GM12892 (cell line): ENCODE results near the gene AOPEP.
"Not testable (repeated sequence)": the region's sequence is repeated elsewhere in the genome, so short reads cannot be mapped to it uniquely, and the experiment has no call there.

Source experiments
- DNase-seq: peaks from one replicate; pipeline ENCODE4 v3.0.0; 2011; ENCODE audit not compliant: insufficient read length
- FAIRE-seq: peaks from 2 replicates; lab custom pipeline; 2011; peaks lifted over from hg19 to GRCh38; lab: Jason Lieb, UNC
- POLR2A ChIP-seq: IDR thresholded peaks from 2 replicates; pipeline ENCODE4 v1.6.1; 2011; ENCODE audit warnings: low read depth, low read length, control low read depth
- POLR2AphosphoS5 ChIP-seq: IDR thresholded peaks from 2 replicates; pipeline ENCODE4 v1.6.1; 2011; ENCODE audit warnings: low read depth, low read length, control low read depth
- TAF1 ChIP-seq: IDR thresholded peaks from 2 replicates; pipeline ENCODE4 v1.6.1; 2011; ENCODE audit warnings: low read depth, mild to moderate bottlenecking, control low read depth, low read length, borderline replicate concordance

Gene AOPEP

DNA sequence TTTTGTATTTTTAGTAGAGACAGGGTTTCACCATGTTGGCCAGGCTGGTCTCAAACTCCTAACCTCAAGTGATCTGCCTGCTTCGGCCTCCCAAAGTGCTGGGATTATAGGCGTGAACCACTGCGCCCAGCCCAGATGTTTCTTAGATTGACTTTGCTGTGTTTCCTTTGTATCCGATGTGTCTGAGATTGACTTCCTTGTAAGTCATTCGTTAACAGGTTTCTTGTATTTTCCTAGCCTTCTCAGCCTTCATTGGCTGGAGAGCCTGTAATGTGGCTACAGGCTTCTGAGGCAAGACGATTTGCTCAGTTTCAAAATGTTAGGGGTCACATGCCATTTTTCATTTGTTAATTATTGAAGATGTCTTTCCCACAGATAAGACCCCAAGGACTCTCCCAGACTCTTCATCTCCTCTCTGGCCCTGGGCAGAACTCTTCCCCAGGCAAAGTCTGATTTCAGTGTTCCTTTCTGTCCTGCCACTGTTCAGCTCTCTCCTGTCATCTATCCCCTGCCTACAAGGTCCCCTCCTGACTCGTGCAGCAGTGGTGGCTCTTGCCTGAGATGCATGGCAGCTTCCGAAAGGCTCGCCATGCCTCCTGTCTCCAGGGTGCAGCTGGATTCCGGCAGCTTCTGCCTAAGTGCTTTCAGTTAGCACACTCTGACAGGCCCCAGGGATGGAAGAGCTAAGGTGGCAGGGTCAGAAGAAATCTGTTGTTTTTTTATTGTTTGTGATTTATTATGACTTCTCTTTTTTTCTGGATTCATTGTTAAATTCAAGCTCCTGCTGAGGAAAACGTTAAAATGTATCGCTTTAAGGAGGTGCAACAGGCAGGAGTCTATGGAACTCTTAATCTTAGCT is 206.4 kb downstream of the AOPEP start:
- DNase-seq, result no peak
- no peak for TF ChIP-seq POLR2AphosphoS5
- TF ChIP-seq POLR2A, result no peak
- no peak for TF ChIP-seq TAF1
- FAIRE-seq, result no peak

DNA sequence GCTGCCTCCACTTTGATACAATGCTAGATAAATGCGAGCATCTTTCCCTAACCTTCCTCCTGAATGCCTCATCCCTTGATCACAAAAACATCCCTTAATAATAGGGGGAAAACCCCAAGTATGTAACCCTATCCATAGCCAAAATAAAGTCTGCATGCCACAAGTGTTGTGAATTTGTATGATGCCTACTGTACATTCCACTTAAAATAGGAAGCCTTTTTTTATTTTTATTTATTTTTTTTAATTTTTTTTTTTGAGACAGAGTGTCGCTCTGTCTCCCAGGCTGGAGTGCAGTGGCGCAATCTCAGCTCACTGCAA is 207.0 kb downstream of the AOPEP start:
- TF ChIP-seq TAF1 (no peak), POLR2A (no peak), POLR2AphosphoS5 (no peak)
- FAIRE-seq (no peak), DNase-seq (no peak)

DNA sequence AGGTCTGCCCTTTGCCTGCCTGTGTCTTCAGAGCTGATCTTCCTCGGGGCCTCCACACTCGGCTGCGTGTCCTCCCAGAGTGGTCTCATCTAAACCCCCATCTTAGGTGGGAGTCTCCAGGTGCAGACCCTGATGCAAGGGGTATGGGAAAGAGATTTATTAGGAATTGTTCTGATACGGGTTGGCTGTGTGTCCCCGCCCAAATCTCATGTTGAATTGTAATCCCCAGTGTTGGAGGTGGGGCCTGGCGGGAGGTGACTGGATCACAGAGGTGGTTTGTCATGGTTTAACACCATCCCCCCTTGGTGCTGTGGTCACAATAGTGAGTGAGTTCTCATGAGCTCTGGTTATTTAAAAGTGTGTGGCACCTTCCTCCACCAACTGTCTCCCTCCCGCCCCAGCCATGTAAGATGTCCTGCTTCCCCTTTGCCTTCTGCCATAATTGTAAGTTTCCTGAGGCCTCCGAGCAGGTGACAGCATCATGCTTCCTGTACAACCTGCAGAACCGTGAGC is 208.4 kb downstream of the AOPEP start:
- FAIRE-seq (no peak), DNase-seq (no peak)
- no peak for TF ChIP-seq POLR2A
- no peak for TF ChIP-seq TAF1
- no peak for TF ChIP-seq POLR2AphosphoS5

DNA sequence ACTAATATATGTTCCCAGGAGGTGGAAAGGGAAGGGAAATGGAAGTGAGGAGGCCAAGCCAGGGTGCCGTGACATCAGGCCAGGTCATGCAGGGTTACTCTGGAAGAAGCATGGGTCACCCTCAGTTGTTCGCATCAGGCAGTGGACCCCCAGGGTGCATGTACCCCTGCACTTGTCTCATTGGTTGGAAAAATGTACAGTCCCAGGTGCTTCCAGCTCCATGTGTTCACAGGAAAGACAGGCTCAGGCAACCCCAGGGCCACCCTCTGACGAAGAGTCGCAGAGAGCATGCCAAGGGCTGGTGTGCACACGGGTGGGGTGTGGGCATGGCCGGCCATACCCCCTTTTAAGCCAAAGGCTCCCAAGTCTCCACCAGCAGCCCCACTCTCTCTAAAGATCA is 208.9 kb downstream of the AOPEP start:
- no peak for TF ChIP-seq POLR2A
- no peak for TF ChIP-seq POLR2AphosphoS5
- TF ChIP-seq TAF1, result no peak
- no peak for DNase-seq
- no peak for FAIRE-seq

DNA sequence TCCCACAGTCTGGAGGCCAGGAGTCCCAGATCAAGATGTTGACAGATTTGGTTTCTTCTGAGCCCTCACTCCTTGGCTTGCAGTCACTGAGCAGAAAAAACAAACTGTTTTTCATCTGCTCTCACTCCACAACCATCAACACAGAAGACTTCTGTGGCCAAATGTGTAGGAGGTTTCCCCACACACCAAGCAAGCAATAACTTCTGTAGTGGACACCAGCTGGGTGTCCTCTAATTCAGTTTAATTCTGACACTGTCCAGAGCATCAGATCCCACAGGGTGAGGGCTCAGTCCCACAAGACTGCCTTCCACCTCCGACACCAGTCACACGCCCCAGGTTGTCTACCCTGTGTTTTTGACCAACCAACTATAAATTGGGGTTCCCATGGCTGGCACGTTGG is 209.9 kb downstream of the AOPEP start:
- DNase-seq, result no peak
- TF ChIP-seq TAF1 (no peak), POLR2A (no peak), POLR2AphosphoS5 (no peak)
- no peak for FAIRE-seq

DNA sequence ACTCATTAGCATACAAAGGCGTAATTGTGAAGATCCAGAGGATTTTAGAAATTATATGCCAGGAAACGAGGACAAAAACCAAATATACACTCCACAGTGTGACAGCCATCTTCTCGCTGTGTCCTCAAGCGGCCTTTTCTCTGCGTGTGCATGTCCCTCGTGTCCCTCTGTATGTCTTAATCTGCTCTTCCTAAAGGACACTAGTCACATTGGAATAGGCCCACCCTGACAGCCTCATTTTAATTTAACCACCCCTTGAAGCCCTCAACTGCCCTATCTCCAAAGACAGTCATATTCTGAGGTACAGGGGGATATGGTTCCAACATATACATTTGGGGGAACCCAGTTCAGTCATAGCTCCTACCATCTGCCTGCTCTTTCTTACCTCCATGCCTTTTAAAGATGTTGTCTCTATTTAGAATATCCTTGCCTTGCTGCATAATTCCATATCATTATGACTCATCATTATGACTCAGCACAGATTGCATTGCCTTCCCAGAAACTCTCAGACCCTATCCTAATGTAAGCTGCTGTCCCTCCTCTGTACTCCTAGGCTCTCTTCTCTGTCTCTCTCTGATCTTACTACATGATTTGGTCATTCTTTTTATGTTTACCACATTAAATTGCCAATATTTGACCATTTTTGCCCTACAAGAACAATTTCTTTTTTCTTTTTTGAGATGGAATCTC is 210.9 kb downstream of the AOPEP start:
- DNase-seq (no peak), FAIRE-seq (no peak)
- TF ChIP-seq TAF1 (no peak), POLR2AphosphoS5 (no peak), POLR2A (no peak)

DNA sequence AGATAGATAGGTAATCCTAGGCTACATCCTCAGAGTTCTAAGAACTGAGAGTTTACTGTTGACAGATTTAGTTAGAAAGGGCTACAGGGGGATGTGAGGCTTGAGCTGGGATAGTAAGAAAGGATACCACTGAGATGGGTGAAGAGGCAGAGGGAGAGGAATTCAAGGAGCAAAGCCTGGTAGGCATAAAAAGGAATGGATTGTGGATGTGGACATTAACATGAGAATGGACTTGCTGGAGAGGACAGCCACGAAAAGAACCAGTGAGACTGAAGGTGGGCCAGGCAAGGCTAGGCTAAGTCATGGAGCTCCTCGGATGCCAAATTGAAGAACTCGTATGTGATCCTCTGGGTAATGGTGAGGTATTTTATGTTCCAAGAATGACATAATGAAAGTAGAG is 211.9 kb downstream of the AOPEP start:
- TF ChIP-seq TAF1 (no peak), POLR2A (no peak), POLR2AphosphoS5 (no peak)
- DNase-seq (no peak), FAIRE-seq (no peak)

DNA sequence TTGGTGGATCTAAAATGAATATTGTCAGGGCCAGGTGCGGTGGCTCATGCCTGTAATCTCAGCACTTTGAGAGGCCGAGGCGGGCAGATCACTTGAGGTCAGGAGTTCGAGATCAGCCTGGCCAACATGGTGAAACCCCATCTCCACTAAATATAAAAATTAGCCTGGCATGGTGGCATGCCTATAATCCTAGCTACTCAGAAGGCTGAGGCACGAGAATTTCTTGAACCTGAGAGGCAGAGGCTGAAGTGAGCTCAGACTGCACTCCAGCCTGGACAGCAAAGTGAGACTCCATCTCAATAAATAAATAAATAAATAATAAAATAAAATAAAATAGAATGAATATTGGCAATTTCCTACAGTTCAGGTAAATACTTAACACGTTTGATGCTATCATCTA is 213.8 kb downstream of the AOPEP start:
- FAIRE-seq, DNase-seq: not testable (repeated sequence)

DNA sequence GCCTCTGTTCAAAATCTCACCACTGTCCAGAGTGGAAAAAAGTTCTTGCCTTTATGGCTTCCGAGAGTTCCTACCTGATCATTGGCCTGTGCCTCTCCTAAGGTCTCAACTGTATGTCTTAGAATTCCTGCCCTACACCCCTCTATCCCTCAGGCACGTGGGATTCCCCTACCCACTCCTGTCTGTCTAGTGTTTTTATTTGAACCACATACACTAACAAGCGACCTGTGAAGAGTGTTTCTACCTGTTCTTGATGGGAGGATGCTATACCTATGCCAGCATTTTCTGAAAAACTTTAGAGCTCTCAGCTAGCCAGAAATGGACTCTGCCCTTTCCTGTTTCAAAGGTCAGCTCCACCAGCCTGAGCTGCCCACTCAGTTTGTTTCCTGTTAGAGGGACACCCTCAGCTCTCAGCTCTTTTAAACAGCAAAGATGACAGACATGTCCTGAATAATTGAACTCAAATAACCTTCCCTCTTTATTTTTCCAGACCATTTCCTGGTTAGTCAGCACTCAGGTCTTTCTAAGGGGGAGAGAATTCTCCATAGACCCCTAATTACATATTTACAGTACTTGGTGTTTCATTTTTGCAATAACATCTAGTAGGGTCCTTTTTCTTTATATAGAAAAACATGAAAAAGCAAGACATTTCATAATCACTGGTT is 214.8 kb downstream of the AOPEP start:
- no peak for DNase-seq
- FAIRE-seq, result no peak

DNA sequence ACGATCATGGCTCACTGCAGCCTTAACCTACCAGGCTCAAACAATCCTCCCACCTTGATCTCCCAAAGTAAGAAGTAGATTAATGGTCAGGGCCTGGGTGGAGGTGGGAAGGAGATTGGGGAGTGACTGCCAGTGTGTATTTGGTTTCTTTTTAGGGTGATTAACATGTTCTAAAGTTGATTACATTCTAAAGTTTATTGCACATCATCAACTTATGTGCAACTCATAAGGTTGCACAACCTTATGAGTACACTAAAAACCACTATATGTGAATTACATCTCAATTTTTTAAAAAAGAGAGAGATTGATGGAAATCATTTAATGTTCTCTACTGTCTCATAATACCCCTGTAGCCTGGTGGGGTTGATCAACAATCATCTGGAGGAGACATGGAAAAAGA is 218.1 kb downstream of the AOPEP start:
- FAIRE-seq (no peak), DNase-seq (no peak)
- no peak for TF ChIP-seq TAF1
- no peak for TF ChIP-seq POLR2A

More for the DNA sequence above, 214.8 kb downstream of the AOPEP start:
- TF ChIP-seq POLR2A (no peak), TAF1 (no peak), POLR2AphosphoS5 (no peak)
